HEK293 (cell line): ENCODE data around the gene FAM78B.

Experiments used
- CTCF ChIP-seq: fragments of 450-650 bp; formaldehyde crosslinking; IDR thresholded peaks from 2 replicates; pipeline ENCODE4 v1.5.1; 2016; ENCODE audit warnings: missing biosample characterization, missing genetic modification characterization
- ZNF488 ChIP-seq: fragments of 450-650 bp; formaldehyde crosslinking; IDR thresholded peaks from 2 replicates; pipeline ENCODE4 v1.5.1; 2016; ENCODE audit warnings: missing biosample characterization, missing genetic modification characterization

- TF ChIP-seq CTCF (tag by site-specific recombination) (no peak), ZNF488 (tag by site-specific recombination) (no peak)
Measured at GRCh38 chr1:166197141-166197540, 30.3 kb upstream of the FAM78B start.
